ENCODE results near the gene ASH1L.

GRCh38 chr1:155295942-155296267 is 266.7 kb downstream of the ASH1L start:
- TF ChIP-seq ELF4 (IDR thresholded peaks at IDR 0.05) (no peak), ARNT (IDR thresholded peaks at IDR 0.05) (no peak), SP1 (IDR thresholded peaks at IDR 0.05) (no peak), FOXM1 (IDR thresholded peaks at IDR 0.05; ENCODE audit: borderline replicate concordance) (no peak), FOXK2 (IDR thresholded peaks at IDR 0.05) (no peak), SUZ12 (IDR thresholded peaks at IDR 0.05) (no peak), NFRKB (IDR thresholded peaks at IDR 0.05) (no peak), TARDBP (IDR thresholded peaks at IDR 0.05) (no peak), HDGF (IDR thresholded peaks at IDR 0.05; ENCODE audit: borderline replicate concordance) (no peak), CTBP1 (IDR thresholded peaks at IDR 0.05; ENCODE audit: borderline replicate concordance) (no peak), FOXA1 (IDR thresholded peaks at IDR 0.05) (no peak), ZNF384 (IDR thresholded peaks at IDR 0.05) (no peak), PKNOX1 (IDR thresholded peaks at IDR 0.05) (no peak)
